Germinal center (tissue), 1 donor: ENCODE data around the gene PNMA1.

Source experiments
- DNase-seq: peaks from one replicate; pipeline ENCODE4 v3.0.0; 2012; ENCODE audit warnings: mixed read lengths, low spot score

The PNMA1 gene

DNA sequence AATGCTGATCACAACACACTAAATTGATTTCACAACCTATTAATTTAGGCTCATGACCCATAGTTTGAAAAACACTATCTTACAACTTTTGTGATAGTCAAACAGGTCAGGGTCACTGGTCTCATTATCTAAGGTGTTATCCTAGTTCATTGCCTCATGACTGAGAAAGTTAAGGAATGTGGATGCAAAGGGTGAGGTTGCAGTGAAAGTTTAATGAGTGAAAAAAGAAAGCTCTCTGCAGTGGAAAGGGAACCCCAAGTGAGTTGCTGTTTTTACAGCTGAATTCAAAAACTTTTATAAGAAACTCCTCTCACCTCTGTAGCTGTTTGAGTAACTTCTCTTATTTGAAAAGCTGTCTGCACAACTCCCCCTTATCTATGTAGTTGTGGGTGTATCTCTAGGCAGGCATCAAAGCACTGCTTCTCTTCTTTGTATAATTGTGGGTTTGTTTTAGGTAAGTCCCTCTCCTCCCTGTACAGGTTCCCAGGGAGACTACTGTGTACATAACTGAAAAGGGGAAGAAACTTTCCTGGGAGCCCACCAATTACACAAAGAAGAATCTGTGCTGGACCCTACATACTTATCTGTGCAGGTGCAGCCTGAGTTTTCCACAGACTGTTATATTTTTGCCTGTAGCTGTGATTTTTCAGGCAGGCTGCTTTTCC is 50.5 kb downstream of the PNMA1 start:
- DNase-seq, result no peak

DNA sequence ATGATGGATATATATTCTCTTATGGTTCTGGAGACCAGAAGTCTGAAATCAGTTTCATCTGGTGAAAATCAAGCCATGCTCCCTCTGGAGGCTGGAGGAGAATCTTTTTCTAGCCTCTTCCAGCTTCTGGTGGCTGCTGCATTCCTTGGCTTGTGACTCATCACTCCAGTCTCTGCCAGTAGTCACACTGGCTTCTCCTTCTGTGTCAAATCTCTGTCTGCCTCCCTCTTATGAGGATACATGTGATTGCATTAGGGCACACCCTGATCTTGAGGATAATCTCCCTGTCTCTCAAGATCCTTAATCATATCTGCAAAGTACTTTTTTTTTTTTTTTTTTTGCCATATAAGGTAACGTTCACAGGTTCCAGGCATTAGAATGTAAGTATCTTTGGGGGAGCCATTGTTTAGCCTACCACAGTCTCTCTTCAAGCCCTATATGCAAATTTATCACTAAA is 51.7 kb downstream of the PNMA1 start:
- DNase-seq, result no peak

DNA sequence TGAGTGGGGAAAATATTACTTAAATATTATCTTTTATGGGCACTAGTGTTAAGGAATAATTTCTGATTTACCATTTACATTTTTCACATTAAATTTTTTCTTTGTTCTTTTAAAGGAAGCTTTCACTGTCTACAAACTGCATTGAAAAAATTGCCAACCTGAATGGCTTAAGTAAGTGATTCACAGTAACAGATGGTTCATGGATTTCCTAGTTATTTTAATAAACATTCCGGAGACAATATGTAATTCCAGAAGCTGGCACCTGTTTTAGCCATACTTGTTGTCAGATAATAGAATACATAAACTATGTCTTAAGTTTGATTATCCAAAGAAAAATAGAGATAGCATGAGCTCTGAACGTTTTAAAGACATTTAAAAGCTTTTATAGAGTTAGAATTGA is 52.3 kb downstream of the PNMA1 start:
- DNase-seq, result no peak
